ENCODE results near the gene NUP85. TPM values are rescaled to one million over a fixed set of nuclear protein-coding genes. Genes with fewer than 3 reads are reported as not detected.

NUP85 gene
- total RNA-seq, 1 donor from 2014 or later = 38.1 TPM

DNA sequence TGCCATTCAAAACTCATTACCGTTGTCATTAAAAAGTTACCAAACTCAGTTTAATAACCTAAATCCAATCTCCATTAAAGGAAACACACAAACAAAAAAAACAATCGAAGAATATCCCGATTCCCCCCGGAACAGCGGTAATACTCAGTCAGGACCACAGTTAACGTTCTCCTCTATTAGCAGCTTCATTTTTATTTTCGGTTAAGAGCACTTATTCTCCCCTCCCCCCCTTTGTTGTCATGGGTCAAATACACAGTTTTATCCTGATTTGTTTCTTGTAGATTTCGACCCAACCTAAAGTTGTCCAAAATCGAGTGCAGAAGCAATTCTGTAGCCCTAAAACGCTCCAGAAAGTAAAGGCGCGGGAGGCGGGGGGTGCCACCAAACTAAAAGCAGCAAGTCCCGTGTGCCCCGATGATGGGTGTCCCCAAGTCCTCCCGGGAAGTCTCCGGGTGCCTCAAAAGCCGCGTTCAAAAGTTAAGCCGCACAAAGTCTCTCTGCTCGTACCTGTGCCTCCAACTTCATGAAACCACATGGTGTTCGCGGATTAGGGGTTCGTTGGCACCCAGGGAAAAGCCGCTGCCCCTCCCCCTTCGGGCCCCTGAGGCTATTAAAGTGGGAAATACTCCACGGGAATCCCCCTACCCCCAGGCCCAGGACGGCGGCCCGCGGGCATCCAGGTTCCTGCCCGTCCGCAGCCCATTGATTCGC, 23.7 kb upstream of the NUP85 start:
- TF ChIP-seq CTCF (IDR thresholded peaks at IDR 0.05) = no peak
- Histone ChIP-seq H3K27me3 (no peaks in the 10 kb centered on the region), H3K4me1 (peaks cover 6 to 18% of the 10 kb centered on the region in 2 donors), H3K36me3 (peaks cover 24 to 25% of the 10 kb centered on the region in 2 donors), H3K9me3 (no peaks in the 10 kb centered on the region), H3K27ac (peak overlapping the region; percentile 94 to 100), H3K4me3 (peak overlapping the region; percentile 80 to 97)
- intact Hi-C loops (cut with DNase I) = loop anchor here (1.0 to 5.0 kb wide), 3 partner anchors 23 to 149 kb away; partner anchors contain the start of genes JPT1 and NUP85
- peak in 1 of 2 donors; percentile 71 for DNase-seq (ENCODE audit: low spot score in 2 of 2)

DNA sequence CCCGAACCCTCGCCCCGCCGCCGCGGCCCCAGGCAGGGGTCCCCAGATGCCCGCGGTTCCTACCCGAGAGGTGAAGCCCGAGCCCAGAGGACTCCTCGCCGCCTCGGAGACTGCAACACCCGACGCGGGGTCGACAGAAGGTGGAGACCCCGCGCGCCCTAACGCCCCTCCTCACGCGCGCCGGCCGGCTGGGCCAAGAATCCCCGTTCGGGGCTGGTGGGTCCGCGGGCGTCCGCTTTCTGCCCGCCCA, 23.2 kb upstream of the NUP85 start:
- Histone ChIP-seq H3K9me3 (no peaks in the 10 kb centered on the region), H3K27ac (peak overlapping the region; percentile 94 to 100), H3K27me3 (no peaks in the 10 kb centered on the region), H3K4me1 (peaks cover 6 to 18% of the 10 kb centered on the region in 2 donors), H3K4me3 (peak overlapping the region; percentile 80 to 97), H3K36me3 (peaks cover 20% of the 10 kb centered on the region in 2 donors)
- intact Hi-C loops (cut with DNase I) = loop anchor here (1.0 to 5.0 kb wide), 3 partner anchors 23 to 150 kb away; partner anchors contain the start of genes JPT1 and NUP85
- DNase-seq (ENCODE audit: low spot score in 2 of 2) = no peak
- TF ChIP-seq CTCF (IDR thresholded peaks at IDR 0.05) = peak in 1 of 3 experiments; percentile 18

GRCh38 chr17:75182569-75183436, 22.7 kb upstream of the NUP85 start, which contains the start of gene SUMO2:
Gene SUMO2, minus strand, starts transcription at chr17:75182959. Its CDS starts 125 bp downstream, at chr17:75182834.
- peak; percentile 70 to 97 for DNase-seq (ENCODE audit: low spot score in 2 of 2)
- H3K4me1 ChIP-seq = peaks cover 6 to 18% of the 10 kb centered on the region in 2 donors
- peak within 1 kb of the TSS; percentile 80 to 97 for H3K4me3 ChIP-seq
- TF ChIP-seq CTCF (IDR thresholded peaks at IDR 0.05) = peak in 2 of 3 experiments; percentile 43 to 45
- peak within 1 kb of the TSS; percentile 94 to 100 for H3K27ac ChIP-seq
- H3K9me3 ChIP-seq = no peaks in the 10 kb centered on the region
- peaks cover 16% of the 10 kb centered on the region in 2 donors for H3K36me3 ChIP-seq
- no peaks in the 10 kb centered on the region for H3K27me3 ChIP-seq
- intact Hi-C loops (cut with DNase I) = loop anchor here (1.0 to 5.0 kb wide), 3 partner anchors 22 to 151 kb away; partner anchors contain the start of genes JPT1 and NUP85

DNA sequence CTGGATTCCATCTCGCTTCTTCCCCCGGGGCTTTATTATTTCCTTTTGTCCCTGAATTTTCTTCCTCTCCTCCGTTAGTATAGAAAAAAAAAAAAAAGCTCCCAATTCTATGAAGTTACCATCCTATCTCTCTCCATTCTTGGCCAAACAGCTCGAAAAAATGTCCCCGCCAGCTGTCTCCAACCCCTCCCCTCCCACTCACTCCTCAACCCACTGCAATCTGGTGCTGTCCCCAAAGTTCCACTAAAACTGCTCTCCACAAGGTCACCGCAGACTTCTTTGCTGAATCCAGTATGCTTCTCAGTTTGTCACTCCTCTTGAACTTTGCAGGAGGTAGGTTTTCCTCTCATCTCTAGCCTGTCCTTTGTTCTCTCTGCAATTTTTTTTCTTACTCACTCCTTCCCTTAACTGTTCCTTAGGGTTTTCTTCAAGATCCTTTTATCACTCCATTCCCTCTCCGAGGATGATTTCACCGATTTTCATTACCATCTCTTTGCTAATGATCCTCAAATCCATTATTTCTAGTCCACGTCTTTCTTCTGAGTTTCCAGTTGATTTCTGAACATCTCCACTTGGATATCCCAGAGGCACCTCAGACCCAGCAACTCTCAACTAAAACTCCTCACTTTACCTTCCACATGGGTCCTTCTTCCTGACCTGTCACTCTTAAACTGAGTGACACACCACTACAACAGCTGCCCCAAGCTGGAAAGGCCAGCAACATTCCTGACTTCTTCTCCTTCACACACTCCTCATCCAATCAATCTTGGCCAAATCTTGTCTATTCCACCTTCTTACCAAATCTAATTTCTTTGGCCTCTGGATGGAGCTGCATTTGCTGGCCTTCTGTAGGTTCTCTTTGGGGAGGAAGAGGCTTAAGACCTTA, 21.2 kb upstream of the NUP85 start:
- TF ChIP-seq CTCF (IDR thresholded peaks at IDR 0.05) = no peak
- H3K4me1 ChIP-seq = peaks cover 6 to 18% of the 10 kb centered on the region in 2 donors
- H3K27me3 ChIP-seq = no peaks in the 10 kb centered on the region
- no peaks in the 10 kb centered on the region for H3K9me3 ChIP-seq
- H3K36me3 ChIP-seq = peaks cover 7 to 8% of the 10 kb centered on the region in 2 donors
- no peak for DNase-seq (ENCODE audit: low spot score in 2 of 2)
- H3K27ac ChIP-seq = peak overlapping the region in 1 of 2 donors; percentile 100
- intact Hi-C loops (cut with DNase I) = loop anchor here (2.0 to 5.0 kb wide), 2 partner anchors 21 to 152 kb away; partner anchors contain the start of gene NUP85
- no peak overlapping the region for H3K4me3 ChIP-seq

- Histone ChIP-seq H3K4me3 (no peak overlapping the region), H3K9me3 (no peaks in the 10 kb centered on the region), H3K27me3 (no peaks in the 10 kb centered on the region), H3K36me3 (no peaks in the 10 kb centered on the region), H3K27ac (no peak overlapping the region), H3K4me1 (no peaks in the 10 kb centered on the region)
- no peak for DNase-seq (ENCODE audit: low spot score in 2 of 2)
- intact Hi-C loops (cut with DNase I) = no loop called here
- TF ChIP-seq CTCF (IDR thresholded peaks at IDR 0.05) = no peak
Observed at GRCh38 chr17:75188614-75189013, 16.9 kb upstream of the NUP85 start.
